Sigmoid colon (tissue), 4 donors: ENCODE measurements around the gene TLE7.

Source experiments
- CTCF ChIP-seq, 4 experiments: fragments of 450-650 bp in 3 of 4; fragments of 200-600 bp in 1 of 4; IDR thresholded peaks; one replicate each; pipeline ENCODE4 v1.5.1; 2016 to 2019; ENCODE audit warnings: antibody characterized with exemption in 4 of 4, mild to moderate bottlenecking in 3 of 4, moderate library complexity in 2 of 4
- EP300 ChIP-seq, 4 donors: sonication (generic); formaldehyde crosslinking; IDR thresholded peaks; one replicate each; pipeline ENCODE4 v1.6.1; 2017; ENCODE audit warnings: antibody characterized with exemption in 4 of 4
- POLR2A ChIP-seq, 2 donors: fragments of 450-650 bp; IDR thresholded peaks; one replicate each; pipeline ENCODE4 v1.6.1; 2016; ENCODE audit warnings: antibody characterized with exemption in 2 of 2, mild to moderate bottlenecking in 2 of 2, moderate library complexity in 2 of 2
- POLR2AphosphoS5 ChIP-seq, 4 donors: sonication (generic); formaldehyde crosslinking; IDR thresholded peaks; one replicate each; pipeline ENCODE4 v1.6.1; 2017; ENCODE audit warnings: antibody characterized with exemption in 4 of 4

- TF ChIP-seq CTCF (IDR thresholded peaks at IDR 0.05) (no peak), POLR2A (IDR thresholded peaks at IDR 0.05) (no peak), POLR2AphosphoS5 (IDR thresholded peaks at IDR 0.05) (no peak), EP300 (IDR thresholded peaks at IDR 0.05) (no peak)
Measured at GRCh38 chr16:71490361-71490760, 48.5 kb upstream of the TLE7 start.
